PC-3 (cell line): ENCODE data around the gene C9orf72. TPM values are rescaled to one million over a fixed set of nuclear protein-coding genes. Genes with fewer than 3 reads are reported as not detected.

Experiments
- ATAC-seq: fragments of 200-7000 bp; cut with Tn5 transposase; 2 replicates; pipeline ENCODE4 v1.9.1; 2020; ENCODE audit warnings: mild to moderate bottlenecking, moderate library complexity
- BruUV-seq: library from RNA; stranded (reverse); fragments of 400-500 nt; replicated peaks from 2 replicates; lab custom pipeline; 2021; lab: Mats Ljungman, UMichigan
- CTCF ChIA-PET: fragments of 300-600 bp; sonication (Branson Sonifier 250); formaldehyde crosslinking; loops from one replicate; lab custom pipeline; 2022; ENCODE audit warnings: antibody characterized with exemption; lab: Charles Lee
- POLR2A ChIA-PET: fragments of 300-600 bp; sonication (Branson Sonifier 250); formaldehyde crosslinking; loops from one replicate; lab custom pipeline; 2022; ENCODE audit warnings: antibody characterized with exemption; ENCODE audit not compliant: unreplicated experiment; lab: Charles Lee
- DNase-seq: peaks from one replicate; pipeline ENCODE4 v3.0.0-alpha.2; 2015
- H2AFZ ChIP-seq: fragments of 300-600 bp; sonication (generic); 2 replicates; pipeline ENCODE4 v1.6.0; 2016; ENCODE audit warnings: antibody characterized with exemption, low read length
- H3F3A ChIP-seq: fragments of 300-600 bp; sonication (generic); one replicate; pipeline ENCODE4 v1.6.0; 2017; ENCODE audit warnings: antibody characterized with exemption, low read length, control low read depth, mild to moderate bottlenecking; ENCODE audit not compliant: unreplicated experiment
- H3K27ac ChIP-seq: fragments of 300-600 bp; sonication (generic); 2 replicates; pipeline ENCODE4 v1.5.1; 2016; ENCODE audit warnings: mild to moderate bottlenecking, low read length
- H3K27me3 ChIP-seq: fragments of 300-600 bp; sonication (generic); 2 replicates; pipeline ENCODE4 v1.6.1; 2016; ENCODE audit warnings: low read length, mixed read lengths
- H3K36me3 ChIP-seq: fragments of 300-600 bp; sonication (generic); 2 replicates; pipeline ENCODE4 v1.6.1; 2016; ENCODE audit warnings: low read depth, mixed run types, low read length, mixed read lengths
- H3K4me1 ChIP-seq: fragments of 300-600 bp; sonication (generic); 2 replicates; pipeline ENCODE4 v1.5.1; 2016; ENCODE audit warnings: low read length; ENCODE audit not compliant: insufficient read depth
- H3K4me2 ChIP-seq: fragments of 300-600 bp; sonication (generic); 2 replicates; pipeline ENCODE4 v1.6.0; 2016; ENCODE audit warnings: low read length
- H3K4me3 ChIP-seq: fragments of 300-600 bp; sonication (generic); 2 replicates; pipeline ENCODE4 v1.5.1; 2016; ENCODE audit warnings: mild to moderate bottlenecking, low read length, mixed read lengths
- H3K79me2 ChIP-seq: fragments of 300-600 bp; sonication (generic); 2 replicates; pipeline ENCODE4 v1.6.1; 2017; ENCODE audit warnings: low read length, mixed read lengths
- H3K9ac ChIP-seq: fragments of 300-600 bp; sonication (generic); 2 replicates; pipeline ENCODE4 v1.6.0; 2016; ENCODE audit warnings: mild to moderate bottlenecking, low read length
- H3K9me2 ChIP-seq: fragments of 300-600 bp; sonication (generic); replicated peaks from 2 replicates; pipeline ENCODE4 v1.6.1; 2016; ENCODE audit warnings: mixed run types, low read length, mixed read lengths
- H3K9me3 ChIP-seq: fragments of 300-600 bp; sonication (generic); 2 replicates; pipeline ENCODE4 v1.6.1; 2016; ENCODE audit warnings: low read length, mixed read lengths
- H4K20me1 ChIP-seq: fragments of 300-600 bp; sonication (generic); 2 replicates; pipeline ENCODE4 v1.6.1; 2016; ENCODE audit warnings: low read length, mixed read lengths
- CTCF ChIP-seq: fragments of 300-600 bp; sonication (generic); conservative IDR thresholded peaks from 2 replicates; pipeline ENCODE4 v1.5.1; 2017; ENCODE audit warnings: antibody characterized with exemption, low read depth, mild to moderate bottlenecking, low read length
- EZH2 ChIP-seq: fragments of 300-600 bp; sonication (generic); IDR thresholded peaks from one replicate; pipeline ENCODE4 v1.6.1; 2017; ENCODE audit warnings: antibody characterized with exemption, mild to moderate bottlenecking, low read length; ENCODE audit not compliant: unreplicated experiment
- EZH2phosphoT487 ChIP-seq: fragments of 300-600 bp; sonication (generic); IDR thresholded peaks from 2 replicates; pipeline ENCODE4 v1.6.1; 2018; ENCODE audit warnings: mild to moderate bottlenecking, antibody characterized with exemption, low read length, borderline replicate concordance
- intact Hi-C: fragments of 100-400 bp; cut with micrococcal nuclease; formaldehyde crosslinking; loops from 2 replicates; pipeline ENCODE4 v1.9.0; 2023
- total RNA-seq: library from RNA; depleted of rRNA; stranded (reverse); fragments of >200 nt; gene quantifications from 2 replicates; pipeline ENCODE4 v1.2.3, GENCODE V29; 2014

The C9orf72 gene
- total RNA-seq, 1 experiment from 2014 or later: 10.4 TPM

- no peaks in the 10 kb centered on the region for H3K36me3 ChIP-seq
- intact Hi-C loops: loop anchor here (10.0 kb wide), 1 partner anchor 514 kb away; no protein-coding TSS in a partner anchor
- H3K4me1 ChIP-seq: no peaks in the 10 kb centered on the region
- CTCF ChIA-PET: no interaction called here
- no peak for TF ChIP-seq EZH2phosphoT487
- no peak for TF ChIP-seq EZH2
- TF ChIP-seq CTCF: no peak
- no peaks in the 10 kb centered on the region for H3K9me3 ChIP-seq
- H3K27me3 ChIP-seq: no peaks in the 10 kb centered on the region
- ATAC-seq: no peak
- no TSS peak for BruUV-seq
- no peak overlapping the region for H3K4me2 ChIP-seq
- no peak overlapping the region for H3K4me3 ChIP-seq
- POLR2A ChIA-PET: interaction anchor here (0.6 kb wide), 1 partner anchor 110 kb away, joined by 5 read pairs; no protein-coding TSS in a partner anchor
- no peaks in the 10 kb centered on the region for H3K79me2 ChIP-seq
- H4K20me1 ChIP-seq: no peaks in the 10 kb centered on the region
- H3K9ac ChIP-seq: no peak overlapping the region
- H3F3A ChIP-seq: no peaks in the 10 kb centered on the region
- DNase-seq: no peak
- no peak overlapping the region for H3K27ac ChIP-seq
- H3K9me2 ChIP-seq: no peaks in the 10 kb centered on the region
- H2AFZ ChIP-seq: no peak overlapping the region
Observed at GRCh38 chr9:27549196-27549755, 24.0 kb downstream of the C9orf72 start.

DNA sequence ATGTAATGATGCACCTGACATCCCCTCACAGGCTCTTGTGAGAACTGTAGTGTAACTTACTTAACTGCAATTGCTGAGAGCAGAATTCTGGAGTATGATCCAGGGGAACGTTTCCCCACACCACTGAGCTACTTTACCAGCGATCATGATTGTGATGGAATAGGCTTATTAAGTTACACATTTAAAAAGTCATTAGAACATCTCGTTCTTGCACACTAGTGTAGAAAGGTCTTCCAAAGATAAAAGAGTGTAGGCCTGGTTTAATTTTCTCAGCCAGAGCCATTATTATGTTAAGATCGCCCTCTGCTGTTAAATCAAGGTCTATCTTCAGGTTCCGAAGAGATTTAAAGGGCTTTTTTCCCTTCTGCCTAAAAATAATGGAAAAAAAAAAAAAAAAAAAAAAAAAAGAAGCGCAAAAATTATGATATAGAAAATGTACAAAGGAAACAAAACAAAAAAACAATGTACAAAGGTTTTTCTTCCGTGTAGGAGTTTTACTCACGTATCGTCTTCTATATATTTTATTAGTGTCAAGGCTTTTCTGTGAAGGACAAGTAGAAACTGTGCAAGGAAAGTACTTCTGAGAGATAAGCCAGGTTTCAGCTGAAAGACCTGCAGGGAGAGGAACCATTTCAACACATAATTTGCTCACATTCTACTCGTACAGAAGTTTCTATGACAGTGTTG lies 25.1 kb downstream of the C9orf72 start:
- Histone ChIP-seq H3K9me2 (no peaks in the 10 kb centered on the region), H3K4me1 (no peaks in the 10 kb centered on the region), H3K4me2 (no peak overlapping the region), H3K9me3 (no peaks in the 10 kb centered on the region), H4K20me1 (no peaks in the 10 kb centered on the region), H3F3A (no peaks in the 10 kb centered on the region), H3K9ac (no peak overlapping the region), H3K4me3 (no peak overlapping the region), H2AFZ (no peak overlapping the region), H3K79me2 (no peaks in the 10 kb centered on the region), H3K27ac (no peak overlapping the region), H3K36me3 (no peaks in the 10 kb centered on the region), H3K27me3 (no peaks in the 10 kb centered on the region)
- TF ChIP-seq CTCF (peak; percentile 60), EZH2phosphoT487 (no peak)
- intact Hi-C loops: loop anchor here (1.0 to 10.0 kb wide), 2 partner anchors 215 to 513 kb away; no protein-coding TSS in a partner anchor
- BruUV-seq: no TSS peak
- ChIA-PET CTCF (no interaction called here), POLR2A (no interaction called here)
- peak; percentile 43 for DNase-seq
- ATAC-seq: peak; percentile 43; the same call in 1 of the 2 replicates

DNA sequence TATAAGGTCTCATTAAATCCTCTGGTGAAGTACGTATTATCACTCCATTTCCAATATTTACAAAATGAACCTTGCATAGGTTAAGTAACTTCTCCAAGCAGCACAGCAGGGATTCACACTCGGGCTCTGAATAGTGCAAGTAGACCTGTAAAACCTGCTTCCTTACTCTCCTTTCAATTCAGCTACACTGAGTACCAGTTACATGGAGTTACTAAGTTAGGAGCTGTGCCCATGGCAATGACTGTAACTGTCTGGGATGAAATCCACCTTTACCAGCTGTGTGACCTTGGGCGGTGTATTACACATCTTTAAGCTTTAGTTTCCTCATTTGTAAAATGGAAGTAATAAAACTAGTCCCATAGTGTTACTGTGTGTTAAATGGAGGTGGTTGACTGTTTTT lies 27.8 kb downstream of the C9orf72 start:
- no peak for DNase-seq
- H3K9me3 ChIP-seq: no peaks in the 10 kb centered on the region
- H3F3A ChIP-seq: no peaks in the 10 kb centered on the region
- H2AFZ ChIP-seq: no peak overlapping the region
- peaks cover 7% of the 10 kb centered on the region for H3K4me1 ChIP-seq
- no peaks in the 10 kb centered on the region for H3K27me3 ChIP-seq
- H3K9me2 ChIP-seq: no peaks in the 10 kb centered on the region
- CTCF ChIA-PET: no interaction called here
- H3K4me2 ChIP-seq: no peak overlapping the region
- TF ChIP-seq CTCF (no peak), EZH2phosphoT487 (no peak), EZH2 (no peak)
- no peaks in the 10 kb centered on the region for H3K36me3 ChIP-seq
- no peak overlapping the region for H3K27ac ChIP-seq
- intact Hi-C loops: loop anchor here (10.0 kb wide), 1 partner anchor 511 kb away; no protein-coding TSS in a partner anchor
- POLR2A ChIA-PET: no interaction called here
- no peak for ATAC-seq
- no peaks in the 10 kb centered on the region for H4K20me1 ChIP-seq
- no peak overlapping the region for H3K9ac ChIP-seq
- no peak overlapping the region for H3K4me3 ChIP-seq
- no peaks in the 10 kb centered on the region for H3K79me2 ChIP-seq
- BruUV-seq: no TSS peak
